Measurements from ENCODE around the gene MOV10.

Gene MOV10

GRCh38 chr1:112700290-112701226, 26.1 kb downstream of the MOV10 start:
- DNase-seq, result peak; percentile 84 to 97

- DNase-seq, result no peak
These were observed 27.0 kb downstream of the MOV10 start for GRCh38 chr1:112701227-112702066.

GRCh38 chr1:112702067-112702395, 27.6 kb downstream of the MOV10 start:
- DNase-seq, result no peak

- no peak for DNase-seq
These were observed 28.2 kb downstream of the MOV10 start for GRCh38 chr1:112702420-112703261.

- no peak for DNase-seq
These were observed 29.2 kb downstream of the MOV10 start for GRCh38 chr1:112703706-112704105.

- DNase-seq, result no peak
These were observed 30.0 kb downstream of the MOV10 start for GRCh38 chr1:112704391-112704933.

GRCh38 chr1:112704934-112705627, 30.6 kb downstream of the MOV10 start:
- DNase-seq, result peak; percentile 75 to 99

- peak; percentile 62 to 71 for DNase-seq
These were observed 32.2 kb downstream of the MOV10 start, which contains the start of gene RHOC for GRCh38 chr1:112706505-112707220. TSS of gene RHOC (minus strand) at chr1:112707127. CDS start at chr1:112703799, 3,328 bp downstream.

GRCh38 chr1:112707221-112708001, 33.0 kb downstream of the MOV10 start:
- DNase-seq, result peak; percentile 79 to 80

- DNase-seq, result no peak
These were observed 33.6 kb downstream of the MOV10 start for GRCh38 chr1:112708002-112708448.

- no peak for DNase-seq
These were observed 34.0 kb downstream of the MOV10 start for GRCh38 chr1:112708489-112708888.

- DNase-seq, result no peak
These were observed 35.7 kb downstream of the MOV10 start for GRCh38 chr1:112710159-112710558.

GRCh38 chr1:112710586-112710985, 36.1 kb downstream of the MOV10 start:
- DNase-seq, result no peak

GRCh38 chr1:112711041-112711440, 36.6 kb downstream of the MOV10 start:
- no peak for DNase-seq

GRCh38 chr1:112711670-112712069, 37.2 kb downstream of the MOV10 start:
- DNase-seq, result no peak

- no peak for DNase-seq
These were observed 37.7 kb downstream of the MOV10 start for GRCh38 chr1:112712191-112712590.

GRCh38 chr1:112712701-112713128, 38.3 kb downstream of the MOV10 start:
- DNase-seq, result no peak

GRCh38 chr1:112713466-112714312, 39.2 kb downstream of the MOV10 start:
- peak; percentile 54 to 63 for DNase-seq

Data from inflammatory macrophage treated with lipopolysaccharide for 1 hour (primary cell).